ENCODE measurements around the gene ATP5ME. TPM values are rescaled to one million over a fixed set of nuclear protein-coding genes. Genes with fewer than 3 reads are reported as not detected.

The ATP5ME gene
- total RNA-seq, 2 experiments from 2014 or later: 359 to 388 TPM

- no peak overlapping the region for H2AFZ ChIP-seq (ENCODE audit: low read length)
- no peak overlapping the region for H3K4me2 ChIP-seq (ENCODE audit: low read length)
- no peak for DNase-seq (ENCODE audit: low spot score)
- ChIA-PET CTCF (ENCODE audit: unreplicated experiment) (no interaction called here), POLR2A (no interaction called here)
- no peaks in the 10 kb centered on the region for H3K36me3 ChIP-seq (ENCODE audit: insufficient read depth, low read length)
- no peak overlapping the region for H3K4me3 ChIP-seq (ENCODE audit: low read depth, low read length, poor library complexity, severe bottlenecking)
- H3K27ac ChIP-seq (ENCODE audit: low read depth, low read length, poor library complexity, severe bottlenecking): no peak overlapping the region
- H3K4me1 ChIP-seq (ENCODE audit: insufficient read depth, low read length, poor library complexity, severe bottlenecking): peaks cover 35% of the 10 kb centered on the region
- TF ChIP-seq CTCF (conservative IDR thresholded peaks at IDR 0.05; ENCODE audit: low read length) (no peak), EZH2phosphoT487 (IDR thresholded peaks at IDR 0.05; ENCODE audit: borderline replicate concordance, low read depth, low read length) (no peak)
- H4K20me1 ChIP-seq (ENCODE audit: insufficient read depth, low read length): no peaks in the 10 kb centered on the region
- BruUV-seq (replicated peaks): no TSS peak
- H3K9me3 ChIP-seq (ENCODE audit: low read length): no peaks in the 10 kb centered on the region
- no peaks in the 10 kb centered on the region; the same call in 1 of the 2 replicates for H3K79me2 ChIP-seq (ENCODE audit: insufficient read depth, low read depth, low read length)
- no peaks in the 10 kb centered on the region for H3K9me2 ChIP-seq (ENCODE audit: insufficient read depth, low read length)
- intact Hi-C loops (cut with micrococcal nuclease; ENCODE audit: unreplicated experiment): no loop called here
Observed at GRCh38 chr4:680091-680490, 6.0 kb upstream of the ATP5ME start.

GRCh38 chr4:679629-680028, 5.6 kb upstream of the ATP5ME start:
- CTCF ChIA-PET (ENCODE audit: unreplicated experiment): no interaction called here
- Histone ChIP-seq H3K4me2 (ENCODE audit: low read length) (no peak overlapping the region), H3K4me3 (ENCODE audit: low read depth, low read length, poor library complexity, severe bottlenecking) (no peak overlapping the region), H3K9me2 (ENCODE audit: insufficient read depth, low read length) (no peaks in the 10 kb centered on the region), H2AFZ (ENCODE audit: low read length) (no peak overlapping the region), H3K79me2 (ENCODE audit: insufficient read depth, low read depth, low read length) (no peaks in the 10 kb centered on the region; the same call in 1 of the 2 replicates), H3K27ac (ENCODE audit: low read depth, low read length, poor library complexity, severe bottlenecking) (no peak overlapping the region), H3K9me3 (ENCODE audit: low read length) (no peaks in the 10 kb centered on the region), H4K20me1 (ENCODE audit: insufficient read depth, low read length) (no peaks in the 10 kb centered on the region), H3K36me3 (ENCODE audit: insufficient read depth, low read length) (no peaks in the 10 kb centered on the region), H3K4me1 (ENCODE audit: insufficient read depth, low read length, poor library complexity, severe bottlenecking) (peaks cover 38% of the 10 kb centered on the region)
- POLR2A ChIA-PET: no interaction called here
- intact Hi-C loops (cut with micrococcal nuclease; ENCODE audit: unreplicated experiment): loop anchor here (10.0 kb wide), 2 partner anchors 205 to 1035 kb away; partner anchors contain the start of gene SLBP
- no peak for TF ChIP-seq EZH2phosphoT487 (IDR thresholded peaks at IDR 0.05; ENCODE audit: borderline replicate concordance, low read depth, low read length)
- no peak for TF ChIP-seq CTCF (conservative IDR thresholded peaks at IDR 0.05; ENCODE audit: low read length)
- no TSS peak for BruUV-seq (replicated peaks)
- no peak for DNase-seq (ENCODE audit: low spot score)

GRCh38 chr4:679104-679481, 5.0 kb upstream of the ATP5ME start:
- CTCF ChIA-PET (ENCODE audit: unreplicated experiment): no interaction called here
- H3K79me2 ChIP-seq (ENCODE audit: insufficient read depth, low read depth, low read length): no peaks in the 10 kb centered on the region; the same call in 1 of the 2 replicates
- H3K9me3 ChIP-seq (ENCODE audit: low read length): no peaks in the 10 kb centered on the region
- peaks cover 38% of the 10 kb centered on the region for H3K4me1 ChIP-seq (ENCODE audit: insufficient read depth, low read length, poor library complexity, severe bottlenecking)
- intact Hi-C loops (cut with micrococcal nuclease; ENCODE audit: unreplicated experiment): loop anchor here (10.0 kb wide), 2 partner anchors 204 to 1036 kb away; partner anchors contain the start of gene SLBP
- no peak overlapping the region for H3K4me2 ChIP-seq (ENCODE audit: low read length)
- no peak overlapping the region for H3K27ac ChIP-seq (ENCODE audit: low read depth, low read length, poor library complexity, severe bottlenecking)
- H3K9me2 ChIP-seq (ENCODE audit: insufficient read depth, low read length): no peaks in the 10 kb centered on the region
- DNase-seq (ENCODE audit: low spot score): no peak
- no peaks in the 10 kb centered on the region for H3K36me3 ChIP-seq (ENCODE audit: insufficient read depth, low read length)
- H2AFZ ChIP-seq (ENCODE audit: low read length): no peak overlapping the region
- no TSS peak for BruUV-seq (replicated peaks)
- H3K4me3 ChIP-seq (ENCODE audit: low read depth, low read length, poor library complexity, severe bottlenecking): no peak overlapping the region
- H4K20me1 ChIP-seq (ENCODE audit: insufficient read depth, low read length): no peaks in the 10 kb centered on the region
- POLR2A ChIA-PET: no interaction called here
- no peak for TF ChIP-seq CTCF (conservative IDR thresholded peaks at IDR 0.05; ENCODE audit: low read length)
- no peak for TF ChIP-seq EZH2phosphoT487 (IDR thresholded peaks at IDR 0.05; ENCODE audit: borderline replicate concordance, low read depth, low read length)
